HG03060 (cell line): ENCODE data around the gene THUMPD2.

ENCODE experiments used
- ATAC-seq: cut with Tn5 transposase; IDR thresholded peaks from one replicate; pipeline ENCODE4 v1.9.1; 2021; ENCODE audit warnings: low read depth, moderate number of reproducible peaks; ENCODE audit not compliant: unreplicated experiment

The THUMPD2 gene

GRCh38 chr2:39720970-39721369, 58.1 kb downstream of the THUMPD2 start:
- ATAC-seq, result no peak

GRCh38 chr2:39719317-39719716, 59.7 kb downstream of the THUMPD2 start:
- no peak for ATAC-seq

- no peak for ATAC-seq
These were observed 60.6 kb downstream of the THUMPD2 start for GRCh38 chr2:39718483-39718882.

GRCh38 chr2:39717067-39717466, 62.0 kb downstream of the THUMPD2 start:
- ATAC-seq, result no peak

- ATAC-seq, result no peak
These were observed 63.2 kb downstream of the THUMPD2 start for GRCh38 chr2:39715822-39716221.

GRCh38 chr2:39715095-39715494, 64.0 kb downstream of the THUMPD2 start:
- no peak for ATAC-seq

GRCh38 chr2:39712953-39713352, 66.1 kb downstream of the THUMPD2 start:
- no peak for ATAC-seq

- no peak for ATAC-seq
These were observed 68.3 kb downstream of the THUMPD2 start for GRCh38 chr2:39710807-39711206.

- ATAC-seq, result no peak
These were observed 71.1 kb downstream of the THUMPD2 start for GRCh38 chr2:39708003-39708402.

GRCh38 chr2:39706945-39707344, 72.1 kb downstream of the THUMPD2 start:
- no peak for ATAC-seq

- ATAC-seq, result no peak
These were observed 72.7 kb downstream of the THUMPD2 start for GRCh38 chr2:39706312-39706711.

- no peak for ATAC-seq
These were observed 73.4 kb downstream of the THUMPD2 start for GRCh38 chr2:39705638-39706037.

GRCh38 chr2:39704540-39704939, 74.5 kb downstream of the THUMPD2 start:
- no peak for ATAC-seq

GRCh38 chr2:39703181-39703872, 75.7 kb downstream of the THUMPD2 start:
- ATAC-seq, result no peak

GRCh38 chr2:39701137-39701536, 77.9 kb downstream of the THUMPD2 start:
- ATAC-seq, result no peak

GRCh38 chr2:39697454-39697853, 81.6 kb downstream of the THUMPD2 start:
- no peak for ATAC-seq

GRCh38 chr2:39696838-39697237, 82.2 kb downstream of the THUMPD2 start:
- ATAC-seq, result no peak

- ATAC-seq, result no peak
These were observed 82.9 kb downstream of the THUMPD2 start for GRCh38 chr2:39696101-39696553.

GRCh38 chr2:39693245-39693644, 85.8 kb downstream of the THUMPD2 start:
- ATAC-seq, result no peak

- ATAC-seq, result no peak
These were observed 89.2 kb downstream of the THUMPD2 start for GRCh38 chr2:39689876-39690275.

- no peak for ATAC-seq
These were observed 89.7 kb downstream of the THUMPD2 start for GRCh38 chr2:39689272-39689841.

GRCh38 chr2:39688181-39688580, 90.9 kb downstream of the THUMPD2 start:
- no peak for ATAC-seq
